Fibroblast of skin of abdomen (primary cell): ENCODE measurements around the gene NPFF.

Experiments
- DNase-seq: peaks from one replicate; pipeline ENCODE4 v3.0.0-alpha.2; 2013

The NPFF gene

DNA sequence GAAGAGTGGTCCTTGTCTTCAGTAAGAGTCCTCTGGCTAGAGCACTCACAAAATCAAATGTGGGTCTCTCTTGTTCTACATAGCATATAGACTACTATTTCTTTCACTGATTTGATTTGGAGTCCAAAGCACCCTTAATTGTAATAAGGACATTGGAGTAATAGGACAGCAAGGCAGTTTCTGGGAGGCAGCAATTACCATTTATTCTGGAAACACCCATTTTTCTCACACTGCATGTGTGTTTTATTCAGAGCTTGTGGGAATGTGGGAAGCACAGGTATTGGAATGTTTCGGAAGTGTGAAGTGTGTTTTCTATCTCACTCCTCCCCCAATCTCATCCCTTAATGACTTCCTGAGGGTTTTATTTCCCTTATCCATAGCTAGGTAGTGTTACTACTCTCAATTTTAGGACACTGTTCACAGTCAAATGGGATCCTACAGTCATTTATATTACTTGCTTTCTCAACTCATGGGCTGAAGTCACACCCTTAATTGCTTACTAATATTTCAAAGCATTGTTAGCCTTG is 35.2 kb downstream of the NPFF start:
- DNase-seq: no peak

- no peak for DNase-seq
Measured at GRCh38 chr12:53468282-53468681, 39.0 kb downstream of the NPFF start.

GRCh38 chr12:53467880-53468279 is 39.4 kb downstream of the NPFF start:
- DNase-seq: no peak

- no peak for DNase-seq
Measured at GRCh38 chr12:53467082-53467481, 40.2 kb downstream of the NPFF start.

GRCh38 chr12:53466640-53467039 is 40.6 kb downstream of the NPFF start:
- DNase-seq: no peak

GRCh38 chr12:53465679-53466078 is 41.6 kb downstream of the NPFF start:
- DNase-seq: no peak

DNA sequence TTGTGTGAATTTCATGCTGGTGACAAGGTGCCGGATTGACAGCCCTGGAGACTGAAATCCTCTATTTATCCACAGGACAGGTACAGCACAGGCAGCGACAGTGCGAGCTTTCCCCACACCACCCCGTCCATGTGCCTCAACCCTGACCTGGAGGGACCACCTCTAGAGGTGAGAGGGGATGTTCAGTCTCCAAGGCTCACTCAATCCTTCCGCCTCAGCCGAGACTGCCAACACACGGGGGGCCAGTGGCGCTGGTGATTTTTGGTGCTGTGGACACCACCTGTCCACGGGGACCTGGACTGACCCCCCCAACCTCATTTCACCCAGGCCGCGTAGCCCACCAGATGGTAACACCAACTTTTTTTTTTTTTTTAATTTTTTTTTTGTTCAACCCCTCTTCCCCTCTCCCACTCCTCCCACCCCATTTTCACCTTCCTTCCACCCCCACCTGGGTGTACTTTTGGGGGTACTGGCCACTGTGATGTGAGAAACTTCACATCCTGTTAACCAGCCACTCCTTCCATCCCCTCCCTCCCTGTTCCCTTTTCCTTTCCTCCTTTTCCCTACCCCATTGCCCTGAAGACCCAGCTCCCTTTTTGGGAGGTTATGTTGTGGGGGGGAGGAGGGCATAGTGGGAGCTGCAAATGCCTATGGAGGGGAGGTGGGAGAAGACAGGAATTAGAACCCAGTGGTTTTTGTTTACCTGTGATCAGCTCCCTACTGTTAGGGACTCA is 42.4 kb downstream of the NPFF start:
- DNase-seq: no peak

GRCh38 chr12:53463802-53464560 is 43.3 kb downstream of the NPFF start:
- no peak for DNase-seq

DNA sequence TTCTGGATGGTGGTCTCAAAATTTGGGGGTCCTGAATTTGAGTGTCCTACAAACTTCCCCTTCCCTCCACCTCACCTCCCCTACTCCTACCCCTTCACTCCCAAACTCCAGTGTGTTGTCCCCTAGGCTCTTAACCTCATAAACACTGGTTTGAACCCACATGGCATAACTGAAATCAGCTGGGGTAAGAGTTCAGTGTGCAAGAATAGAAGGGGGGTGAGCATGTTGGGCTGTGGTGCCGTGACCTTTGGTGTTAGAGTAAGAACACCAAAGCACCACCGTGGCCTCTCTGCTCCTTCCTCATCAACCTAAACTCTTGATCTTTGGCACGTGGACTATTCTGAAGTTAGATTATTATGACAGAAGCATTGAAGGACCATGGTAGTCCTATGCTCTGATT is 44.3 kb downstream of the NPFF start:
- no peak for DNase-seq

DNA sequence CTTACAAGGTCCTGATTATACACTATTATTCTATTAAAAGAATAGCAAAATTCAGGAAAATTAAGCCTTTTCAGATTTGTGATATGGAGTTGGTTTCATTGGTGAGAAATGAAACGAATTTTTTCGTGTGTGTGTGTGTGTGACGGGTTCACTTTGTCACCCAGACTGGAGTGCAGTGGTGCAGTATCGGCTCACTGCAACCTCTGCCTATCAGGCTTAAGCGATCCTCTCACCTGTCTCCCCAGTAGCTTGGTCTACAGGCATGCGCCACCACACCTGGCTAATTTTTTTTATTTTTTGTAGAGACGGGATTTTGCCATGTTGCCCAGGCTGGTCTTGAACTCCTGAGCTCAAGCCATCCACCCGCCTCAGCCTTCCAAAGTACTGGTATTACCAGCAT is 45.7 kb downstream of the NPFF start:
- no peak for DNase-seq

DNA sequence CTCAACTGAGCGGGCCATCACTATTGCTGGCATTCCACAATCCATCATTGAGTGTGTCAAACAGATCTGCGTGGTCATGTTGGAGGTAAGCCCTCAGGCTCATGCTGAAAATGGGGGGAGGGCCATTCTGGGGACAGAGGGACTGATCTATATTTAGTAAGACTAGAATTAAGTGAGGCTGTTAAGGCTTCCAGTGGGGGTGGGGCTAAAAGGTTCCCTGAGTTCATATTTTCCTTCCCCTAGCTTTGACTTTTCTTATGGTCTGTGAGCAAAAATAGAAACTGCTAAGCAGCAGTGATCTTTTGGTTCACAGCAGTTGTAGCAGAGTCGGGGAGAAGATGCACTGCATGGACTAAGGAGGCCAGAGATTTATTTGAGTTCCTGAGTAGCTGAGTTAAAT is 46.2 kb downstream of the NPFF start:
- no peak for DNase-seq

GRCh38 chr12:53459097-53459496 is 48.2 kb downstream of the NPFF start:
- no peak for DNase-seq
